ENCODE results near the gene EPHA3.

GRCh38 chr3:89474333-89475130, 367.1 kb downstream of the EPHA3 start:
- TF ChIP-seq MAX (IDR thresholded peaks at IDR 0.05) (no peak), CTCF (IDR thresholded peaks at IDR 0.05; ENCODE audit: low read depth, low read length, missing input control) (no peak), REST (IDR thresholded peaks at IDR 0.05) (no peak), YY1 (IDR thresholded peaks at IDR 0.05) (no peak), GABPA (IDR thresholded peaks at IDR 0.05 in 1 of 2, conservative IDR thresholded peaks at IDR 0.05 in 1 of 2) (no peak), TAF1 (conservative IDR thresholded peaks at IDR 0.05) (no peak), RXRA (IDR thresholded peaks at IDR 0.05) (no peak)

Data from liver (tissue), 3 donors.